WERI-Rb-1 (cell line): ENCODE measurements around the gene NECAB2.

Experiments used
- DNase-seq: peaks from one replicate; pipeline ENCODE4 v3.0.0-alpha.2; 2020
- H3K27ac ChIP-seq: fragments of 250-450 bp; sonication (Bioruptor Pico); 2 replicates; pipeline ENCODE4 v1.5.1; 2020; ENCODE audit warnings: mild to moderate bottlenecking, moderate library complexity
- H3K27me3 ChIP-seq: fragments of 250-450 bp; sonication (Bioruptor Pico); 2 replicates; pipeline ENCODE4 v1.5.1; 2021; ENCODE audit warnings: mild to moderate bottlenecking, low read depth, moderate library complexity; ENCODE audit not compliant: insufficient read depth, severe bottlenecking
- H3K36me3 ChIP-seq: fragments of 250-450 bp; sonication (Bioruptor Pico); 2 replicates; pipeline ENCODE4 v1.5.1; 2020; ENCODE audit warnings: mild to moderate bottlenecking, moderate library complexity
- H3K4me3 ChIP-seq: 2 replicates; pipeline ENCODE4 v1.5.1; 2011; ENCODE audit warnings: low read depth, mild to moderate bottlenecking, control low read depth, low read length
- H3K9me3 ChIP-seq: fragments of 250-450 bp; sonication (Bioruptor Pico); 2 replicates; pipeline ENCODE4 v1.5.1; 2021; ENCODE audit warnings: mild to moderate bottlenecking, moderate library complexity; ENCODE audit not compliant: severe bottlenecking
- TF ChIP-seq, protein P1 (sequence below): IDR thresholded peaks from 2 replicates; pipeline ENCODE4 v1.5.1; 2011; ENCODE audit warnings: low read depth, mild to moderate bottlenecking, control low read depth, inconsistent platforms, low read length

Gene NECAB2

DNA sequence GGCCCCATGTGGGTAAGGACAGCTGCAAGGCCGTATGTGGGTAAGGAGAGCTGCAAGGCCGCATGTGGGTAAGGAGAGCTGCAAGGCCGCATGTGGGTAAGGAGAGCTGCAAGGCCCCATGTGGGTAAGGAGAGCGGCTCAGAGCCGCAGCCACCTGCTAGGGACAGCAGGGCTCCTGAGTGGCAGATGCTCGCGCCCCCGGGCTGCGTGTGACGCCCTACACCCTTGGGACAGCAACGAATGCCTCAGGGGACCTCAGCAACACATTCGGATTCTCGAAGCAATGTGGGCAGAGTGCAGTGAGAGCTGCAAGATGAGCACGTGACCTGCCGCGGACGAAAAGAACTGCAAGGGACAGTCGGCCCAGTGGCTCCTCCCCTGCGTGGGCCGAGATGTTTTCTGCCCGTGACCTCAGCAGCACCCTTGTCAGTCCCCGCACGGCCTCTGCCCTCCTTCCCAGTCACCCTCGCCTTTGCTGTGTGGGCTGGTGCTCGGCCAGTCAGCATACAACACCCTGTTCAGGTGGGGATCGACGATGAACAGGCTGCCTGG lies 84.1 kb downstream of the NECAB2 start:
- no peak overlapping the region for H3K27ac ChIP-seq
- H3K4me3 ChIP-seq = no peak overlapping the region
- DNase-seq = no peak
- TF ChIP-seq, protein P1, sequence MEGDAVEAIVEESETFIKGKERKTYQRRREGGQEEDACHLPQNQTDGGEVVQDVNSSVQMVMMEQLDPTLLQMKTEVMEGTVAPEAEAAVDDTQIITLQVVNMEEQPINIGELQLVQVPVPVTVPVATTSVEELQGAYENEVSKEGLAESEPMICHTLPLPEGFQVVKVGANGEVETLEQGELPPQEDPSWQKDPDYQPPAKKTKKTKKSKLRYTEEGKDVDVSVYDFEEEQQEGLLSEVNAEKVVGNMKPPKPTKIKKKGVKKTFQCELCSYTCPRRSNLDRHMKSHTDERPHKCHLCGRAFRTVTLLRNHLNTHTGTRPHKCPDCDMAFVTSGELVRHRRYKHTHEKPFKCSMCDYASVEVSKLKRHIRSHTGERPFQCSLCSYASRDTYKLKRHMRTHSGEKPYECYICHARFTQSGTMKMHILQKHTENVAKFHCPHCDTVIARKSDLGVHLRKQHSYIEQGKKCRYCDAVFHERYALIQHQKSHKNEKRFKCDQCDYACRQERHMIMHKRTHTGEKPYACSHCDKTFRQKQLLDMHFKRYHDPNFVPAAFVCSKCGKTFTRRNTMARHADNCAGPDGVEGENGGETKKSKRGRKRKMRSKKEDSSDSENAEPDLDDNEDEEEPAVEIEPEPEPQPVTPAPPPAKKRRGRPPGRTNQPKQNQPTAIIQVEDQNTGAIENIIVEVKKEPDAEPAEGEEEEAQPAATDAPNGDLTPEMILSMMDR = no peak
- H3K36me3 ChIP-seq = peaks cover 2% of the 10 kb centered on the region; the same call in 1 of the 2 replicates
- no peaks in the 10 kb centered on the region for H3K27me3 ChIP-seq
- H3K9me3 ChIP-seq = no peaks in the 10 kb centered on the region
